ENCODE results near the gene NRP1.

Gene NRP1

GRCh38 chr10:33174674-33175434, 159.6 kb downstream of the NRP1 start:
- DNase-seq: no peak

GRCh38 chr10:33165911-33166310, 168.6 kb downstream of the NRP1 start:
- no peak for DNase-seq

DNA sequence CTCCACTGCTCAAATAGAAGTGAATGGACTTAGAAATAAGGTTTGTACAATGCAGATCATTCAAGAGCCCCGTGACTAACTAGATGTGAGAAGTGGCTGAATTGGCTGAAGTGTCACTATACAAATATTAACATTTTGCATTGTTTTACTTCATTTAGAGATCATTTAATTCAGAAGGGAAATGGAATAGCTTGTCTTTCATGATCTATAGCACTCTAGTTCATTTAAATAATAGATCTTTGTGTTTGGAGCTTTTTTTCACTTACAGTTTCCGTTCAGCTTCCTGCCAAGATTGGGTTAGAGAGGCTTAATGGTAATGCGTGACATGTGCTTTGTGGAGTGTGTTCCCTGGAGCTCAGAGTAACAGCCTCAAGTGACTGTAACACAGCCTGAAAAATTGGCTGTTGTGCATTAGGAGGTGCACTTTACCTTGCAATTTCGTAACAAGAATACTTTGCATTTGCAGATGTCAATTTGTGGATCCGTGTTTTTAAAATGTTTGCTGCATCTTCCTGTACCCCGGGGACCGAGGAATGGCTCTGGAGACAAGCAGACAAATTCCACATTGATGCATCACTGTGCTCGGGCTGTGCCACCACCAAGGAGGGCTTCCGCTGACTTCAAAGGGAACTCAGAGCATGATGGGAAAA, 170.3 kb downstream of the NRP1 start:
- DNase-seq: peak; percentile 32

- DNase-seq: no peak
These were observed 172.3 kb downstream of the NRP1 start for GRCh38 chr10:33162248-33162575.

DNA sequence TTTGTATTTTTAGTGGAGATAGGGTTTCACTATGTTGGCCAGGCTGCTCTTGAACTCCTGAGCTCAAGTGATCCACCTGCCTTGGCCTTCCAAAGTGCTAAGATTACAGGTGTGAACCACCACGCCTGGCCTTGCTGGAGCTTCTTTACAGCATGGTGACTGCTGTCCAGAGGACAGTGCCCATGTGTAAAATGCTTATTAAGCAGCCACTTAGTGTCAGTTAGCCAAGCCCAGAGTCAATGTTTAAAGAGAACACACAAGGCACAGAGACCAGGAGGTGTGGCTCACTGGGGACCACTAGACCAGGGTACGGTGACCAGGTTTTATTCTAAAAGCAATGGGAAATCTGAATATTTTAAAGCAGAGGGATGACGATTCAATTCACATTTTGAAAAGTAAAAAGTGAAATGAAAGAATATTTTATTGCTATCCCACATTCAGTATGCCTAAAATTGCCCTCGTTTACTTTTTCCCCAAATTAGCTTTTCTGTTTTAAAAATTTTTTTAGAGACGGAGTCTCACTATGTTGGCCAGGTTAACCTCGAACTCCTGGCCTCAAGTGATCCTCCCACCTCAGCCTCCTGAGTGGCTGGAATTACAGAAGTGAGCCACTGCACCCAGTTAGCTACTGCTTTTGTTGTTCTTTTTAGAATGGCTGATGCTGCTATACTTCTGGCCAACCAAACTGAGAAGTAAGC, 172.8 kb downstream of the NRP1 start:
- DNase-seq: no peak

DNA sequence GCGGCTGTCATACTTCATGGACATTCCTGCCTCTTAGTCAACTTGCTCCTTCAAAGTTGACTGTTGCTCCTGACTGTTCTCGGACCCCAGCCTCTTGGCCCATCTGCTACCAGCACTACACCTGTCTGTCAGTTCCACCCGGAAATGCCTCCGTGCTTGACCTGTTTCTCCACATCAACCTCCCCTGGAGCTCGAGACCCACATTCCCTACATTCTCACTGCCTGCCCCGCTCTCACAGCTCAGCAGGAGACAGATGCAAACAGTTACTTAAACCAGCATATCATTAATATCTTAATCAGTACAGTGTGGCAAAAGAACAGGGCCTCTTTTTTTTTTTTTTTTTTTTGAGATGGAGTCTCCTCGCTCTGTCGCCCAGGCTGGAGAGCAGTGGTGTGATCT, 174.3 kb downstream of the NRP1 start:
- no peak for DNase-seq

- no peak for DNase-seq
These were observed 177.4 kb downstream of the NRP1 start for GRCh38 chr10:33157103-33157502.

- DNase-seq: peak; percentile 17
These were observed 178.5 kb downstream of the NRP1 start for GRCh38 chr10:33155720-33156638.

- DNase-seq: peak; percentile 17
These were observed 179.9 kb downstream of the NRP1 start for GRCh38 chr10:33154590-33154989.

DNA sequence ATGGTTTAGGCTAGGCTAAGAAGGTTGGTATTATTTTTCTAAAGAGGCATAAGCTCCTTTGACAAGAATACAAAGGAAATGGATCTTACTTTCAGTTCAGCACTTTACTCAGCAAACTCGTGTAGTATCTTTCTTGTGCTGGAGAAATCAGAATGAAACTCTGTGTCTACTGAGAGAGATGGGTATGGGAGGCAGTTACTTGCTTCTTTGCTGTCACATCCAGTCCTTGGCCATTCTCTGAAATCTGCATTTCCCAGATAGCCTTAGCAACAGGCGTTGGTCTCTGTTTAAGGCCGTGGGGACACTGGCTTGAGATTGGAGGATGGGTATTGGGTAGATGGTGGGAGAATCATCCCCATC, 180.5 kb downstream of the NRP1 start:
- DNase-seq: no peak

DNA sequence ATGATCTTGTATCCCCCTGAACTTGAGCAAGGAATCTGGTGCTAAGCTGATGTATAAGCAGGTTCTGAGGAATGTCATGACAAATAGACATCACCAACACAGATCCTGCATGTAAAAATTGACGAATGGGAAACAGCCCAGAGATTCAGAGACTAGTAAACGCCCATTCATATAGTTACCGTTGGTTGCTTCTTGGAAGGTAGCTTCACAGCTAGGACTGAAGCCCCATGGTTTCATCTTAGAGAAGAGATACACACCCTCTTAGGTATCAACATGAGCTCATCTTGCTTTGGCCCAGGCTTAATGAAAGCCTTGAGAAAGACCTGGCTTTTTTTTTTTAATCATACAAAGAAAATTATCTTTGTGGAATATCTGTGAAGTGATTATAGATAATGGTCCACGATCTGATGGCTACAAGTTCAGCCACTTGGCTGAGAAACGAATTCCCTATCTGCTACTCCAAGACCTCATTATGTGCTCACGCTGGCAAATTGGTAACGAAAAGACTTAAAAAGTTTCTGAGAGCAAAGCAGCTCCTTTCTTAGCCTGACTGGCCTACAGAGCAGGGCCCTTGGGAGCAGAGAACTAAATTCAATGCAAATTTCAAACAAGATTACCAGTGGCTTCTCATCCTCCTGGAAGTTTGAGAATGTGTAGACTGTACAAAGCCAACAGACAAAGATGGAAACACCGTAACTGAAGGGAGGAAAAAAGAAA, 181.1 kb downstream of the NRP1 start:
- no peak for DNase-seq

DNA sequence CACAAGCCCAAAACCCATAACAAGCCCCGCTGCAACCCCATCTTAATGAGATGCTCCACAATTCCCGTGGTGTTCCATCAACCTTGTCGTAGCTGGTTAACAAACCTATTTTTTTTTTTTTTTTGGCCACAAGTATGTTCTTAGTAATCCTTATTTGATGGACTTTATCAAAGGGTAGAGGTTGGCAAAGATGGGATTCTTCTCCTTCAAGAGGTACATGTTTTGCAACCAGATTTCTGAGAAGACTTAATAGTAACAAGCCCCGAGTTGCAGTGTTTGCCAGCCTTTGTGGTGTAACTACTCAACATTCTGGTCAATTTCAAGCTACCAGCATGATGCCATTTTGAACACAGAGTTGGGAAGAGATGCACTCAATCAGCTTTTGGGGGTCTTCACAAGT, 181.7 kb downstream of the NRP1 start:
- no peak for DNase-seq

DNA sequence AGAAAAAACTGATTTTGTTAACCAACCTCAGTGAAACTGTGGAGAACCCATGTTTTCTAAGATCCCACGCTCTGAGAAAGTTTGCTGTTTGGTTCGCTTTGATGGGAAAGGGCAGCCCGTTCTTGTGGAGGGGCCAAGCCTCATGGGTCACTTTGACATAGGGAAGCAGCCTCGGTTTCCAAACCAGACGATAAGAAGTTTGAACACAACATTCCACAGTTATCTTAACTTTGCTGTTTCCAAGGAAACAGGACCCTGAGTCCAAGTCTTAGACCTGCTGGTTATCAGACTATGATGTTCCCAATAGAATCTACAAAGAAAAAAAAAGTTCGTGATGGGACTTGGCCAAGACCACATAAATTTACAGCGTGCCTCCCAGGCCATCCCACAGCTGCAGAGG, 182.3 kb downstream of the NRP1 start:
- DNase-seq: no peak

GRCh38 chr10:33151344-33151864, 183.1 kb downstream of the NRP1 start:
- no peak for DNase-seq

DNA sequence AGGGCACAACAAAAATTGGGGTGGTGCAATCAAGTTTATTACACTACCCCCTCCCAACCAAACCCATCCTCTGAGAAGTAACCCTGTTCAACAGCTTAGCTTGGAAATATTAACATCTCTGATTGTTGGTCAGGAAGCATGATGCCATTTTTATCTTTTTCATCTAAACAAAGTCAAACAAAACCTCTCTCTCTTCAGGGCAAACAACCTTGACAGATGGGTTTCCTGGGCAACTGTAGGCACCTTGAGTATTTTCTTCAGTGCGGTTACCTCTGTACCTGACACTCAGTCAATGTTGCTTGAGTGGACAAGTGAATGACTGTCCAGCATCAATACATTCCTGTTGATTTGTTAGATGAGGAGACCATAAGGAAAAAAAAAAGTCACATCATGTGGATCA, 183.6 kb downstream of the NRP1 start:
- DNase-seq: no peak

- no peak for DNase-seq
These were observed 184.3 kb downstream of the NRP1 start for GRCh38 chr10:33150146-33150545.

- no peak for DNase-seq
These were observed 187.5 kb downstream of the NRP1 start for GRCh38 chr10:33147013-33147310.

DNA sequence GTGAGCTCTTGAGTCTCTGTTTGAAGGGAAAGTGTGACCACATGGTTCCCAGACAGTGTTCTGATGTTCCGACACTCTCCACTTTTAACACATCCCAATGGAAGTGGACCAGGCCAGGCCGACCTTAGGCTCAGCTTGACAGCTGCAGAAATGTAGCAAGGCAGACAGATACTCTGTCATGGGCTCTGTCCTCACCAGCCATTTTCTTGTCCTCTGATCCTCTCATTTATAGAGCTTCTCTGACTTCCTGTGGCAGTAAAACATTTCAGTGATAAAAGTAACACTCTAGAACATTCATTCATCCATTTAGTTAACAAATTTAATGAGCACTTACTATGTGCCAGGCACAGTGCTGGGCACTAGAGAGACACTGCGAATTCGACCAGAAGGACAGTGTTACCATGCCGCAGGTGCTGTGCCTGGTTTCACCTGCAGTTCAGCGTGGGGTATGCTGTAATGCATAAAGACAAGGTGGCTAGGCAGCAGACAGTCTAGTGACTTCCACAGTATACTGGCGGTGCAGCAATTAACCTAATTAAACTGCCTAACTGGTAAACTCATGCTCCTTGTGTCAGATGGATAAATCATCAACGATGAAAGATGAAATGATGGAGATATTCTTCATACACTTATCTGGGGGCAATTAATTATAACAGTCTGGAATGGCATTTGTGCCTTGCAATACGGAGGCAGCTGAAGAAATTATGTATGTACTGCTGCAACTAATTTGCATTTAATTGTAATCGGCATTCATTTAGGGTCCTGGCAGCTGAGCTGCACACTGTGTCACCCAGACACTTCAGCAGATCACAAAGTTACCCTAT, 188.1 kb downstream of the NRP1 start:
- DNase-seq: no peak

DNA sequence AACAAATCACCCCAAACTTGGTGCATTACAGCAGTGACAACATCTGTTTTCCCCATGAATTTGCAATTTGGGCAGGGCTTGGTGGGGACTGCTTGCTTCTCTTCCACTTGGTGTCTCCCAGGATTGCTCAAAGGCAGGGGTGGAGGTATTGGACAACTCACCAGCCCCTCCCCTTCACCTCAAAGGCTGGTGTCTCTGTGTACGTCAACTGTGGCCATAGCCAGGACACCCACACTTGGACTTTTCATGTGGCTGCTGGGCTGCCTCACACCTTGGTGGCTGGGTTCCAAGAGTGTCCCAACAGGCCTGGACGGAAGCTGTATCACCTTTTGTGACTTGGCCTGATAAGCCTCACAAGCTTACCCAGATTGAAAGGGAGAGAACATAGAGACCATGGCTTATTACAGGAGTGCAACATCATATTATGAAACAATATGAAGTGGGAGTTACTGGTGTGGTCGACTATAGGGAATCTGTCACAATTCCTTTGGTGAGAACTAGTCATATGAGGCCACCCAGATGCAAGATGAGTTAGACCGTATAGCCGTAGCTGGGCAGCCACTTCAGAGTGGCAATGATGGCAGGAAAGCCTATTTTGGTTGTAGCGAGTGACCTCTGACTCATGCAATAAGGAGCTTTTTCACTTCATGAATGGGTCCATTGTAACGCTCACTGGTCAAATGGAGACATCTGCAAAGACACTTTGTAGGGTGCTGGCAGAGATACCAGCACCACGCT, 188.8 kb downstream of the NRP1 start:
- DNase-seq: no peak

DNA sequence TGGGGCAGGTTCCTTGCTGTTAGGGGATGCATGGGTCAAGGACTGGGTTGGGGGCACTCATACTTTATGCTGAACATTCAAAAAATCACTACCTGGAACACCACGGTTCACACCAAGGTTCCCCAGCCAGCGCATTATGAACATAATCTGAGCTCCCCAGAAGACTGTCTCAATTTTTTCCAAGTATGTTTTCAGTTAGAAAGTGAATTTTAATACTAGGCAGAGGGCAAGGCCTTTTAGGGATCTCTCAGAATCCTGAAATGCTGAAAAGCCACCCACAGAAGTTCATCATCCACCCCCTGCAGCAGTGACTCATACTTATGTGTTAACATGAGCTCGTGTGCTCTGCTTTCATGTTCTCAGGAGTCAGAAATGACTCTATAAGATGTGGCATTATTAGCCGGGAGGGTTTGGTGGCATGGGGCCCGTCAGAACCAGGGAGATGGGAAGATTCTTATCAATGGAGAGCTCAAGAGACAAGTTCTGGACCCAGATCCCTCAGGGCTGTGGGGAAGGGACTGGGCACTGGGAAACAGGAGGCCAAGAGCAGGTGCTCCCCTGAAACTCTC, 191.2 kb downstream of the NRP1 start:
- peak; percentile 43 for DNase-seq
